ENCODE measurements around the gene ADAM8.
"Not testable (repeated sequence)": the region's sequence is repeated elsewhere in the genome, so short reads cannot be mapped to it uniquely, and the experiment has no call there.

The ADAM8 gene

GRCh38 chr10:133267293-133267692 lies 9.4 kb downstream of the ADAM8 start:
- DNase-seq (ENCODE audit: low spot score): no peak
- POLR2A ChIA-PET (ENCODE audit: low non-redundant PET): no interaction called here
- CTCF ChIA-PET: no interaction called here

GRCh38 chr10:133266056-133266795 lies 10.4 kb downstream of the ADAM8 start:
- no peak for DNase-seq (ENCODE audit: low spot score)
- peak overlapping the region; percentile 49 for H3K27ac ChIP-seq
- TF ChIP-seq CTCF (conservative IDR thresholded peaks at IDR 0.05; ENCODE audit: low read depth): no peak
- ChIA-PET POLR2A (ENCODE audit: low non-redundant PET) (no interaction called here), CTCF (interaction anchor here (0.6 kb wide), 1 partner anchor 20 kb away, joined by 8 read pairs; no protein-coding TSS in a partner anchor)

More at GRCh38 chr10:133267293-133267692, 9.4 kb downstream of the ADAM8 start:
- TF ChIP-seq CTCF (conservative IDR thresholded peaks at IDR 0.05; ENCODE audit: low read depth): no peak
- no peak overlapping the region for H3K27ac ChIP-seq

GRCh38 chr10:133265052-133265451 lies 11.6 kb downstream of the ADAM8 start:
- DNase-seq (ENCODE audit: low spot score); POLR2A ChIA-PET (ENCODE audit: low non-redundant PET); CTCF ChIA-PET; H3K27ac ChIP-seq: not testable (repeated sequence)

- CTCF ChIA-PET: interaction anchor here (1.1 kb wide), 1 partner anchor 18 kb away, joined by 5 read pairs; no protein-coding TSS in a partner anchor
- POLR2A ChIA-PET (ENCODE audit: low non-redundant PET): interaction anchor here (0.7 kb wide), 1 partner anchor 157 kb away, joined by 3 read pairs; no protein-coding TSS in a partner anchor
Observed at GRCh38 chr10:133264461-133264860, 12.2 kb downstream of the ADAM8 start.

GRCh38 chr10:133263674-133264073 lies 13.0 kb downstream of the ADAM8 start:
- DNase-seq (ENCODE audit: low spot score): no peak
- peak overlapping the region; percentile 89 for H3K27ac ChIP-seq
- CTCF ChIA-PET: interaction anchor here (0.6 to 1.1 kb wide), 2 partner anchors 17 to 37 kb away, joined by 3 to 5 read pairs; no protein-coding TSS in a partner anchor
- POLR2A ChIA-PET (ENCODE audit: low non-redundant PET): interaction anchor here (0.6 to 0.7 kb wide), 2 partner anchors 90 to 158 kb away, joined by 3 read pairs; no protein-coding TSS in a partner anchor
- no peak for TF ChIP-seq CTCF (conservative IDR thresholded peaks at IDR 0.05; ENCODE audit: low read depth)

More at GRCh38 chr10:133264461-133264860, 12.2 kb downstream of the ADAM8 start:
- no peak for TF ChIP-seq CTCF (conservative IDR thresholded peaks at IDR 0.05; ENCODE audit: low read depth)
- H3K27ac ChIP-seq: peak overlapping the region; percentile 89
- DNase-seq (ENCODE audit: low spot score): no peak

- CTCF ChIA-PET: interaction anchor here (0.7 to 0.9 kb wide), 2 partner anchors 15 to 119 kb away, joined by 3 to 5 read pairs; no protein-coding TSS in a partner anchor
- peak overlapping the region; percentile 89 for H3K27ac ChIP-seq
- peak; percentile 64 for DNase-seq (ENCODE audit: low spot score)
- POLR2A ChIA-PET (ENCODE audit: low non-redundant PET): no interaction called here
- no peak for TF ChIP-seq CTCF (conservative IDR thresholded peaks at IDR 0.05; ENCODE audit: low read depth)
Observed at GRCh38 chr10:133262696-133263095, 14.0 kb downstream of the ADAM8 start.
